H9 (cell line): Measurements from ENCODE around the gene EVI5L. TPM values are rescaled to one million over a fixed set of nuclear protein-coding genes. Genes with fewer than 3 reads are reported as not detected.
"Not testable (repeated sequence)": the region's sequence is repeated elsewhere in the genome, so short reads cannot be mapped to it uniquely, and the experiment has no call there.

Source experiments
- DNase-seq: peaks from one replicate; pipeline ENCODE4 v3.0.0-alpha.2; 2017
- H2AFZ ChIP-seq: one replicate; pipeline ENCODE4 v1.6.1; 2013; ENCODE audit warnings: mild to moderate bottlenecking, low read length, control low read depth, moderate library complexity
- H2AK5ac ChIP-seq: 2 replicates; pipeline ENCODE4 v1.6.1; 2013; ENCODE audit warnings: low read length, control low read depth, mixed read lengths; ENCODE audit not compliant: insufficient read length
- H2BK120ac ChIP-seq: one replicate; pipeline ENCODE4 v1.6.1; 2013; ENCODE audit warnings: low read depth, mild to moderate bottlenecking, low read length, control low read depth, inconsistent platforms; ENCODE audit not compliant: poor library complexity, severe bottlenecking
- H2BK12ac ChIP-seq: 2 replicates; pipeline ENCODE4 v1.6.1; 2013; ENCODE audit warnings: low read length, control low read depth, mixed read lengths, low read depth; ENCODE audit not compliant: insufficient read length
- H2BK15ac ChIP-seq: 2 replicates; pipeline ENCODE4 v1.6.1; 2013; ENCODE audit warnings: low read depth, low read length, control low read depth
- H2BK20ac ChIP-seq: one replicate; pipeline ENCODE4 v1.6.1; 2013; ENCODE audit warnings: low read depth, mild to moderate bottlenecking, low read length, control low read depth, inconsistent platforms; ENCODE audit not compliant: poor library complexity, severe bottlenecking
- H2BK5ac ChIP-seq: 2 replicates; pipeline ENCODE4 v1.6.1; 2013; ENCODE audit warnings: low read length, control low read depth, mixed read lengths; ENCODE audit not compliant: insufficient read length
- H3K14ac ChIP-seq: 2 replicates; pipeline ENCODE4 v1.6.1; 2013; ENCODE audit warnings: low read length, control low read depth; ENCODE audit not compliant: insufficient read depth
- H3K18ac ChIP-seq: 2 replicates; pipeline ENCODE4 v1.6.1; 2013; ENCODE audit warnings: low read depth, mild to moderate bottlenecking, mixed read lengths, low read length, control low read depth; ENCODE audit not compliant: insufficient read length
- H3K23ac ChIP-seq: 2 replicates; pipeline ENCODE4 v1.6.1; 2013; ENCODE audit warnings: low read length, control low read depth, mixed read lengths, low read depth; ENCODE audit not compliant: insufficient read length
- H3K23me2 ChIP-seq: 2 replicates; pipeline ENCODE4 v1.6.1; 2013; ENCODE audit warnings: low read depth, mild to moderate bottlenecking, mixed read lengths, low read length, control low read depth; ENCODE audit not compliant: insufficient read length, poor library complexity, severe bottlenecking
- H3K27ac ChIP-seq: 2 replicates; pipeline ENCODE4 v1.5.1; 2013; ENCODE audit warnings: low read length, control low read depth, mixed read lengths, low read depth; ENCODE audit not compliant: insufficient read length
- H3K27me3 ChIP-seq: 2 replicates; pipeline ENCODE4 v1.6.1; 2013; ENCODE audit warnings: low read length, control low read depth, inconsistent platforms; ENCODE audit not compliant: insufficient read depth
- H3K4ac ChIP-seq: 2 replicates; pipeline ENCODE4 v1.6.1; 2013; ENCODE audit warnings: low read depth, mild to moderate bottlenecking, control low read depth, inconsistent platforms, low read length, moderate library complexity
- H3K4me1 ChIP-seq: 2 replicates; pipeline ENCODE4 v1.6.1; 2013; ENCODE audit warnings: low read length, control low read depth, inconsistent platforms; ENCODE audit not compliant: insufficient read depth
- H3K4me2 ChIP-seq: 2 replicates; pipeline ENCODE4 v1.6.1; 2013; ENCODE audit warnings: low read length, control low read depth, mixed read lengths; ENCODE audit not compliant: insufficient read length, insufficient read depth
- H3K56ac ChIP-seq: 2 replicates; pipeline ENCODE4 v1.6.1; 2013; ENCODE audit warnings: low read depth, mild to moderate bottlenecking, mixed read lengths, low read length, control low read depth; ENCODE audit not compliant: insufficient read length
- H3K79me1 ChIP-seq: 2 replicates; pipeline ENCODE4 v1.6.1; 2013; ENCODE audit warnings: low read depth, mild to moderate bottlenecking, moderate library complexity, low read length, control low read depth, inconsistent platforms; ENCODE audit not compliant: insufficient read depth, poor library complexity, severe bottlenecking
- H3K79me2 ChIP-seq: 2 replicates; pipeline ENCODE4 v1.6.1; 2013; ENCODE audit warnings: low read length, control low read depth, inconsistent platforms; ENCODE audit not compliant: insufficient read depth
- H3K9ac ChIP-seq: 2 replicates; pipeline ENCODE4 v1.6.1; 2013; ENCODE audit warnings: low read length, control low read depth, mixed read lengths; ENCODE audit not compliant: insufficient read length; ENCODE audit errors: extremely low read depth
- H3K9me3 ChIP-seq: one replicate; pipeline ENCODE4 v1.6.1; 2013; ENCODE audit warnings: low read depth, low read length, inconsistent platforms; ENCODE audit not compliant: control insufficient read depth
- H3T11ph ChIP-seq: one replicate; pipeline ENCODE4 v1.6.1; 2013; ENCODE audit warnings: mild to moderate bottlenecking, low read length, control low read depth, inconsistent platforms
- H4K20me1 ChIP-seq: one replicate; pipeline ENCODE4 v1.6.1; 2013; ENCODE audit not compliant: control insufficient read depth, insufficient read length, insufficient read depth
- H4K5ac ChIP-seq: 2 replicates; pipeline ENCODE4 v1.6.1; 2013; ENCODE audit warnings: low read depth, mild to moderate bottlenecking, mixed read lengths, low read length, control low read depth; ENCODE audit not compliant: insufficient read length
- H4K8ac ChIP-seq: replicated peaks from 2 replicates; pipeline ENCODE4 v1.6.1; 2013; ENCODE audit warnings: low read length, control low read depth, mixed read lengths, low read depth; ENCODE audit not compliant: insufficient read length
- H4K91ac ChIP-seq: 2 replicates; pipeline ENCODE4 v1.6.1; 2013; ENCODE audit warnings: low read depth, mild to moderate bottlenecking, moderate library complexity, mixed read lengths, low read length, control low read depth; ENCODE audit not compliant: insufficient read length
- H3K27ac Mint-ChIP-seq, 3 experiments: 2 replicates in 2 of 3; 3 replicates in 1 of 3; pipeline ENCODE4 v1.8.0; 2020 to 2021; ENCODE audit warnings: mixed read lengths in 3 of 3, mild to moderate bottlenecking in 1 of 3, moderate library complexity in 1 of 3
- H3K27me3 Mint-ChIP-seq: 2 replicates; pipeline ENCODE4 v1.8.0; 2021; ENCODE audit warnings: low read depth, mild to moderate bottlenecking, moderate library complexity, mixed read lengths
- H3K36me3 Mint-ChIP-seq, 3 experiments: 2 replicates in 2 of 3; 3 replicates in 1 of 3; pipeline ENCODE4 v1.8.0; 2020 to 2021; ENCODE audit warnings: low read depth in 3 of 3, mixed read lengths in 3 of 3; ENCODE audit not compliant: insufficient read depth in 1 of 3
- H3K4me1 Mint-ChIP-seq, 2 experiments: 2 replicates each; pipeline ENCODE4 v1.8.0; 2020; ENCODE audit warnings: mixed read lengths in 2 of 2
- H3K4me3 Mint-ChIP-seq, 2 experiments: 2 replicates in 1 of 2; 3 replicates in 1 of 2; pipeline ENCODE4 v1.8.0; 2020 to 2021; ENCODE audit warnings: mild to moderate bottlenecking in 2 of 2, mixed read lengths in 2 of 2, moderate library complexity in 1 of 2
- H3K9me3 Mint-ChIP-seq, 2 experiments: 2 replicates in 1 of 2; 3 replicates in 1 of 2; pipeline ENCODE4 v1.8.0; 2020; ENCODE audit warnings: mild to moderate bottlenecking in 2 of 2, mixed read lengths in 2 of 2, moderate library complexity in 1 of 2
- WGBS: extraction: QIAGEN DNeasy Blood & Tissue Kit; methylation state at CpG from one replicate; pipeline ENCODE4 v1.1.7; 2013; ENCODE audit warnings: missing lambda C conversion rate, low lambda C conversion rate, mixed read lengths; ENCODE audit not compliant: insufficient read length; ENCODE audit errors: extremely low coverage; 5-methylcytosine and 5-hydroxymethylcytosine counted together
- total RNA-seq: library from RNA; stranded (reverse); gene quantifications from 2 replicates; pipeline ENCODE4 v1.2.1, GENCODE V29; 2021
- TF ChIP-seq, protein P1 (sequence below): fragments of 200-600 bp; sonication (generic); conservative IDR thresholded peaks from 3 replicates; pipeline ENCODE4 v1.8.0; 2021; ENCODE audit warnings: antibody characterized with exemption, mild to moderate bottlenecking

EVI5L gene
- total RNA-seq, 1 experiment from 2014 or later = 7.1 TPM

DNA sequence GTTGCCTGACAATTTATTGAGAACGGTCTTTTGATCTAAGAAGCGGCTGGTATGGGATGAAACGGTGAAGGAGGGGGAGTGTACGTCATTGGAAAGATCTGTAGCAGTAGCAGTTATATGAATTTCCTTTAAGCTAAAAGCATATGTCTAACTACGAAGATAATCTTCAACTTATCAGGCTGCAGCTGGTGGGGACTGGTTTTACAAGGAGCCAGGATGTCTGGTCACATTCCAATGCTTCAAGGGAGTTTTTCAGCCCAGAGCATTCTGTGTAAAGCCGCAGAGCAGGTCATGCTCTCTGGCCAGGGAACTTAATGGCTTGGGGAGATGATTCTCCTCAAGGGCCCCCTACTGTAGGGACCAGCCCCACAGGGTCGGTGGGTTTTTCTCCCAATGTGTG is 37.7 kb upstream of the EVI5L start:
- Histone ChIP-seq H2BK5ac (no peak overlapping the region), H3K9me3 (no peaks in the 10 kb centered on the region), H4K20me1 (no peaks in the 10 kb centered on the region), H3K27me3 (peaks cover 14% of the 10 kb centered on the region; the same call in 1 of the 2 replicates), H4K5ac (no peak overlapping the region), H3K4me1 (no peaks in the 10 kb centered on the region; the same call in 1 of the 2 replicates), H4K91ac (no peak overlapping the region), H3K23ac (no peak overlapping the region), H3K79me1 (no peaks in the 10 kb centered on the region), H3K79me2 (no peaks in the 10 kb centered on the region), H2AFZ (no peak overlapping the region), H3T11ph (no peak overlapping the region), H3K9ac (no peak overlapping the region), H2BK20ac (no peak overlapping the region), H4K8ac (no peak overlapping the region), H2BK15ac (no peak overlapping the region), H2AK5ac (no peak overlapping the region), H3K4me2 (no peak overlapping the region), H3K14ac (no peak overlapping the region), H3K4ac (no peak overlapping the region), H3K18ac (no peak overlapping the region), H2BK12ac (no peak overlapping the region), H3K27ac (no peak overlapping the region), H3K23me2 (peaks cover 19% of the 10 kb centered on the region), H3K56ac (no peak overlapping the region), H2BK120ac (no peak overlapping the region)
- H3K9me3 Mint-ChIP-seq = peaks cover 0 to 2% of the 10 kb centered on the region in 2 experiments; a peak in 1 of 5 replicates
- H3K4me1 Mint-ChIP-seq = peaks cover 7 to 23% of the 10 kb centered on the region in 2 experiments
- H3K4me3 Mint-ChIP-seq = no peak overlapping the region
- TF ChIP-seq, protein P1, sequence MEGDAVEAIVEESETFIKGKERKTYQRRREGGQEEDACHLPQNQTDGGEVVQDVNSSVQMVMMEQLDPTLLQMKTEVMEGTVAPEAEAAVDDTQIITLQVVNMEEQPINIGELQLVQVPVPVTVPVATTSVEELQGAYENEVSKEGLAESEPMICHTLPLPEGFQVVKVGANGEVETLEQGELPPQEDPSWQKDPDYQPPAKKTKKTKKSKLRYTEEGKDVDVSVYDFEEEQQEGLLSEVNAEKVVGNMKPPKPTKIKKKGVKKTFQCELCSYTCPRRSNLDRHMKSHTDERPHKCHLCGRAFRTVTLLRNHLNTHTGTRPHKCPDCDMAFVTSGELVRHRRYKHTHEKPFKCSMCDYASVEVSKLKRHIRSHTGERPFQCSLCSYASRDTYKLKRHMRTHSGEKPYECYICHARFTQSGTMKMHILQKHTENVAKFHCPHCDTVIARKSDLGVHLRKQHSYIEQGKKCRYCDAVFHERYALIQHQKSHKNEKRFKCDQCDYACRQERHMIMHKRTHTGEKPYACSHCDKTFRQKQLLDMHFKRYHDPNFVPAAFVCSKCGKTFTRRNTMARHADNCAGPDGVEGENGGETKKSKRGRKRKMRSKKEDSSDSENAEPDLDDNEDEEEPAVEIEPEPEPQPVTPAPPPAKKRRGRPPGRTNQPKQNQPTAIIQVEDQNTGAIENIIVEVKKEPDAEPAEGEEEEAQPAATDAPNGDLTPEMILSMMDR = no peak
- no peak for DNase-seq
- WGBS = no CpG with 5 or more reads among the region's 7 CpGs
- no peaks in the 10 kb centered on the region; a peak in 1 of 7 replicates for H3K36me3 Mint-ChIP-seq
- peaks cover 52% of the 10 kb centered on the region for H3K27me3 Mint-ChIP-seq
- no peak overlapping the region for H3K27ac Mint-ChIP-seq

DNA sequence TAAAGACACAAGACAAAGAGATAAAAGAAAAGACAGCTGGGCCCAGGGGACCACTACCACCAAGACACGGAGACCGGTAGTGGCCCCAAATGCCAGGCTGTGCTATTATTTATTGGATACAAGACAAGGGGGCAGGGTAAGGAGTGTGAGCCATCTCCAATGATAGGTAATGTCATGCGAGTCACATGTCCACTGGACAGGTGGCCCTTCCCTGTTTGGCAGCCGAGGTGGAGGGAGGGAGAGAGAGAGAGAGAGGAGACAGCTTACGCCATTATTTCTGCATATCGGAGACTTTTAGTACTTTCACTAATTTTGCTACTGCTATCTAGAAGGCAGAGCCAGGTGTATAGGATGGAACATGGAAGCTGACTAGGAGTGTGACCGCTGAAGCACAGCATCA is 37.3 kb upstream of the EVI5L start:
- not testable (repeated sequence) for H2BK20ac ChIP-seq, H3K4me2 ChIP-seq, H2AK5ac ChIP-seq, H4K8ac ChIP-seq, H3K18ac ChIP-seq, H3K4me3 Mint-ChIP-seq, H2BK15ac ChIP-seq, H3K23ac ChIP-seq, H3K79me2 ChIP-seq, H3K4ac ChIP-seq, H3K27ac Mint-ChIP-seq, H3K4me1 ChIP-seq, DNase-seq, H4K91ac ChIP-seq, H3K14ac ChIP-seq, H3K56ac ChIP-seq, H3K9ac ChIP-seq, H3K9me3 Mint-ChIP-seq, H2BK5ac ChIP-seq, H3K36me3 Mint-ChIP-seq, H3K27ac ChIP-seq, H2BK120ac ChIP-seq, H3K9me3 ChIP-seq, H2BK12ac ChIP-seq, H3K79me1 ChIP-seq, H4K20me1 ChIP-seq, H3T11ph ChIP-seq, H4K5ac ChIP-seq, H2AFZ ChIP-seq
- H3K27me3 Mint-ChIP-seq = peaks cover 47% of the 10 kb centered on the region
- Histone ChIP-seq H3K27me3 (peaks cover 11% of the 10 kb centered on the region; the same call in 1 of the 2 replicates), H3K23me2 (peaks cover 19% of the 10 kb centered on the region)
- peaks cover 5 to 20% of the 10 kb centered on the region in 2 experiments; a peak in 3 of 4 replicates for H3K4me1 Mint-ChIP-seq
- no CpG with 5 or more reads among the region's 7 CpGs for WGBS
